PC-9 (cell line): ENCODE data around the gene CLECL1.

Experiments
- CTCF ChIP-seq: fragments of 200-600 bp; sonication (generic); conservative IDR thresholded peaks from 2 replicates; pipeline ENCODE4 v1.6.1; 2017; ENCODE audit warnings: mixed run types, antibody characterized with exemption, mild to moderate bottlenecking, moderate library complexity
- EZH2 ChIP-seq: fragments of 200-600 bp; sonication (generic); IDR thresholded peaks from 2 replicates; pipeline ENCODE4 v1.8.0; 2017; ENCODE audit warnings: antibody characterized with exemption, low read depth

DNA sequence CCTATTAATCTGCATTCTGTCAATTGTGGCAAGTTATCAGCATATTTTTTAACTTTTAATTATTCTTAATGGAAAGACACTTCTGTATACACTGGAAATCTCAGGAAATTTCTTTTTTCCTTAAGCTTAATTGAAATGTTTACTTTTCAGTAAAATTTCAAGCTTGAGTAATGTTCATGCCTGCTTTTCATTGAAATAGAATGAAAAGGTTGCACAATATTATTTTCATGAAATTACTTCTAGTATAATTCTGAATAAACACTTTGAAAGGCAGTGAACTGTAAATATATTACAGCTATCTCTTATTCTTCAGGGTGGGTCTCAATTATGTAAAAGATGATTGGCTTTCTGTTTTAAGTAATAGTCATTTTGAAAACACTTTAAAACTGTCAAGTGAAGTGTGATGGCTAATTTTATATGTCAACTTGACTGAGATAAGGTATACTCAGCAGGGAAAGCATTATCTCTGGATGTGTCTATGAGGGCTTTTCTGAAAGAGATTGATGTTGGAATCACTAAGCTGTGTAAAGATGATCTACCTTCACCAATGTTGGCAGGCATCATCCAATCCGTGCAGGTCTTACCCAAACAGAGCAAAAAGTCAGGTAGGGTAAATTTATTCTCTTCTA is 33.5 kb downstream of the CLECL1 start:
- TF ChIP-seq CTCF (no peak), EZH2 (no peak)
